ENCODE data around the gene GADD45A.

GRCh38 chr1:67648582-67649326 is 36.2 kb upstream of the GADD45A start:
- TF ChIP-seq CTCF (IDR thresholded peaks at IDR 0.05 in 4 of 5, conservative IDR thresholded peaks at IDR 0.05 in 1 of 5) (no peak), POLR2A (IDR thresholded peaks at IDR 0.05) (no peak)
